GM10266 (cell line): ENCODE data around the gene LRCOL1.

ENCODE experiments used
- DNase-seq: peaks from one replicate; pipeline ENCODE4 v3.0.0; 2012; ENCODE audit errors: extremely low spot score
- CTCF ChIP-seq: IDR thresholded peaks from 2 replicates; pipeline ENCODE4 v1.5.1; 2012; ENCODE audit warnings: mild to moderate bottlenecking, low read depth; ENCODE audit not compliant: control insufficient read depth, insufficient read depth; ENCODE audit errors: missing control alignments

LRCOL1 gene

GRCh38 chr12:132588821-132589669, 21.3 kb downstream of the LRCOL1 start:
- no peak for TF ChIP-seq CTCF
- DNase-seq: no peak

- no peak for TF ChIP-seq CTCF
- DNase-seq: no peak
Measured at GRCh38 chr12:132588319-132588718, 22.1 kb downstream of the LRCOL1 start.

- DNase-seq: no peak
- TF ChIP-seq CTCF: no peak
Measured at GRCh38 chr12:132587781-132588180, 22.6 kb downstream of the LRCOL1 start.

DNA sequence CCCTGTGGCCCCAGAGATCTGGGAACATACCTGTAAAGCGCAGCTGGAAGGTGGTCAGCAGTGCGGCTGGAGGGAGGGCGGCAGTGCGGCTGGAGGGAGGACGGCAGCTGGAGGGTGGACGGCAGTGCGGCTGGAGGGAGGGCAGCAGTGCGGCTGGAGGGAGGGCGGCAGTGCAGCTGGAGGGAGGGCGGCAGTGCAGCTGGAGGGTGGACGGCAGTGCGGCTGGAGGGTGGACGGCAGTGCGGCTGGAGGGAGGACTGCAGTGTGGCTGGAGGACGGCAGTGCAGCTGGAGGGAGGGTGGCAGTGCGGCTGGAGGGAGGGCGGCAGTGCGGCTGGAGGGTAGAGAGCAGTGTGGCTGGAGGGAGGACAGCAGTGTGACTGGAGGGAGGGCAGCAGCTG, 23.5 kb downstream of the LRCOL1 start:
- no peak for DNase-seq
- no peak for TF ChIP-seq CTCF

DNA sequence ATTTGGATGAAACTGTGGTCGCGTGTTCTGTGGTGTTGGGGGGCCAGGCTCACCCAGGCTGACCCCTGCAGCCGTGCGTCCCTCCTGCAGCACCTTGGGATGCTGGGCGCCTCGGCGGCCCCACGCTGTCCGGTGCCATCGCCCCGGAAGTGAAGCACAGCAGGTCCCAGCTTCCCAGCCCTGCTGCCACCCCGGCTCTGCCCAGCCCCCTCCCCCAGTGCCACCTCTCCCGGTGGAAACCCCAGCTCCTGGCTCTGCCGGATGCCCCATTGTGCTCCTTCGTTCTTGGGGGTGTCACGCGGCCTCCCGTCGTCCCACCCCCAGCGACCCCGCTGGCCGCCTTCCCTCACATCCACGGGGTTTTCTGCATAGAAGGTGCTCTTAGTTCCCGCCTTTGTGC, 25.2 kb downstream of the LRCOL1 start:
- DNase-seq: no peak
- no peak for TF ChIP-seq CTCF

DNA sequence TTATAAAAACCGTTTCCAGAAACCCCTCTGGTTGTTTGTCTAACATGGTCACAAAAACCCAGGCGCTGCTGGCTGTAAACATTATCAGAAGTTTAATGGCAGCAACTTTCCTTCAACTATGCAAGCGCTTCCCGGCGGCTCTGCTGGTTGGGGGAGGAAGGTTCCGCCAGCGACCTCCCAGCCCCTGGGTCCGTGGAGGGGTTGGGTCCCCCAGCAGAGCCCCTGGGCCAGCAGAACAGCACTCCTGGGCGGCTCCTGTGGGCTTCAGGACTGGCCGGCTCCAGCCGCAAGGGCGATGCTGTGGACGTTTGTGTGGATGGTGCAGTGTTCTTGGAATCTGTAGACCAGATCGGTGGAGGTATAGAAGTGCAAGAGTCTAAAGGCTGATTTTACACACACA, 26.0 kb downstream of the LRCOL1 start:
- no peak for DNase-seq
- no peak for TF ChIP-seq CTCF

DNA sequence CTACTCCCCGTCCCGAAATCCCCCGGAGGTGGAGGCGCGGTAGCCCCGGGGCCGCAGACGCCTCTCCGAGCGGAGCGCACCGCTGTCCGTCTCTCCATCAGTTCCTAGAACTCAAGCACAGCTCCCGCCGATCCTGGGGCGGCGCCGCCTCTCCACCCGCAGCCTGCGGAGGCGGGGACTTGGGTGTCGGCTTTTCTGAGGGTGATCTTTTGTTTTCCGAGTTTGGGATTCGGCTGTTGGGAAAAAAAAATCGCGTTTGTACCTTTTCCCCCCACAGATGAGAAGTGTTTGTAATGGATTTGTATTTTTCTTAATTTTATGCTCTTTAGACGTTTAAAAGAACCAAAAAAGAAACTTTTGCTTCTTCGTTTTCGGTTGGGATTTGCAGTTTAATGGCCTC, 26.6 kb downstream of the LRCOL1 start:
- DNase-seq: no peak
- TF ChIP-seq CTCF: no peak
